ENCODE data around the gene BGLAP.

BGLAP gene

DNA sequence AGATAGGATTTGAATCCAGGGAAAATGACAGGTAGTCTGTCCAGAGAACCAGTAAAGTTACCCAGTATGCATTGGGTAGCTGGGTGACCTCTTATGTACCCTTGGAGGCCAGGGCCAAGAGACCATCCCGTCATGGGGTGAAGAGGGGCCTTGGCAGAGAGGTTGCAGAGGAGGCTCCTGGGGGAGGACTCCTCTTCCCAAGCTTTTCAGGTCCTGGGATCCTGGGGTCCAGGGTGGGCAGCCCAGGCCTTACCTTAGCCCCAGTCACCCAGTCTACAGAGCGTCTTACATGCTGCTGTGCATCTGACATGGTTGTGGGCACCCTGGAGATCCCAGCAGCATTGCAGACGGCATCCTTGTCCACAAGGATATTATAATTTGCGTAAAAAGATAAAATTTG lies 15.2 kb upstream of the BGLAP start:
- DNase-seq (ENCODE audit: low read depth in 3 of 3): no peak

GRCh38 chr1:156228501-156228900 lies 13.5 kb upstream of the BGLAP start:
- no peak for DNase-seq (ENCODE audit: low read depth in 3 of 3)

DNA sequence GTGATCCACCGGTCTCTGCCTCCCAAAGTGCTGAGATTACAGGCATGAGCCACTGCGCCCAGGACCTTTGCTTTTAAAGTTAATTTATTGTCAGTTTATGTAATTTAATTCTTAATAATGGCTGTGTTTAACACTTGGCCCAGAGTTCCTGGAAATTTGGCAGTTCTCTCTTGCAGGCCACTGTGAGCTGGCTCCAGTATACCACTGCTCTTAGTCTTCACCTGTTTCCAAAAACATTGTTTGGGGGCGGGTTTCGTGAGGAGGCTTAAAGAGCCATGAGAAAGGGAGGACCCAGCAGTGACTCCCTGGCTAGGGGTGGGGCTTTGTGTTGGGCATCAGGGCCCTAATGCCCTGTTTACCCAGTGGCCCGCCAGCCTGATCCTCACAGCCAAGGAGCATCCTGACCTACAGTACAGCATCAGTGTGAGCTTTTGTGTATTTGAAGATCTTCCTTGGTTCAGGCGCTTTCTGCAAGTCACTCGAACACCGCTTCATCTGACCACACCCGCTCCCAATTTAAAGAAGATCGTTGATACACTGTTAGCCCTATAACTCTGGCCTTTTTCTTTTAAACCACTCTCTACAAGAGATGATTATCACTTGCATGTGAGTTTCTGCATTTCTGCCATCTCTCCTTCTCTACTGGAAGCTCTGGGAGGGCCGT lies 12.0 kb upstream of the BGLAP start:
- DNase-seq (ENCODE audit: low read depth in 3 of 3): no peak

DNA sequence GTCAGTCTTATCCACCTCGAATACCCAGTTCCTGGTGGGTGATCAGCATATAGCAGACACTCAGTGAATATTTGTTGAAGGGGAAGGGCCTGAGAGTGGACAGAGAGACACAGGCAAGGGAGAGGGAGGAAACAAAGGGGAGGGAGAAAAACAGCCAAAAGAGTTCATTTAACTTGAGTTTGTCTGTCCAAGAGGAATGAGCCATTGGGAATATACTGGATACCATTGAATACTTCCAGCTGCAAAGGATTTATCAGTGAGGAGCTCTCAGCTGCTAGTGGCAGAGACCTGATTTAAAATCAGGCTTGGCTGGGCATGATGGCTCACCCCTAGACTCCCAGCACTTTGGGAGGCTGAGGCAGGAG lies 11.5 kb upstream of the BGLAP start:
- no peak for DNase-seq (ENCODE audit: low read depth in 3 of 3)

- no peak for DNase-seq (ENCODE audit: low read depth in 3 of 3)
These were observed 9.6 kb upstream of the BGLAP start for GRCh38 chr1:156232201-156232894.

GRCh38 chr1:156233426-156234127 lies 8.4 kb upstream of the BGLAP start:
- DNase-seq (ENCODE audit: low read depth in 3 of 3): no peak

GRCh38 chr1:156236164-156236563 lies 5.8 kb upstream of the BGLAP start:
- DNase-seq (ENCODE audit: low read depth in 3 of 3): no peak

DNA sequence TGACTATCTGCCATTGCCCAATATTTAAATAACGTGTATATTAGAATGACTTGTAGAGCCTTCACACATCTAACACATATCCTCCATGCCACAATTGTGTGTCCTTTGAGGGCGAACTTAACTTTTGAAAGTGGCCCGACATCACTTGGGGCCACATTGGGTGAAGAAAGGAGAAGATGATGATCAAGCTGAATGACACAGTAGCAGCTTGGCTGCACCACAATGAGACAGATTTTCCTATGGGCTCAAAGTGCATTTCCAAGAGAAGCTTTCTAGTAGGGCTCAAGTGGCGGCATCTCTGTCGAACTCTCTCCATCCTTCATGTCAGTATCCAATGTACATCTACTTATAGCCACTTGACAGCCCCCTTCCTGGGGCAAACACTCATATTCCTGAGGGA lies 3.7 kb upstream of the BGLAP start:
- no peak for DNase-seq (ENCODE audit: low read depth in 3 of 3)

DNA sequence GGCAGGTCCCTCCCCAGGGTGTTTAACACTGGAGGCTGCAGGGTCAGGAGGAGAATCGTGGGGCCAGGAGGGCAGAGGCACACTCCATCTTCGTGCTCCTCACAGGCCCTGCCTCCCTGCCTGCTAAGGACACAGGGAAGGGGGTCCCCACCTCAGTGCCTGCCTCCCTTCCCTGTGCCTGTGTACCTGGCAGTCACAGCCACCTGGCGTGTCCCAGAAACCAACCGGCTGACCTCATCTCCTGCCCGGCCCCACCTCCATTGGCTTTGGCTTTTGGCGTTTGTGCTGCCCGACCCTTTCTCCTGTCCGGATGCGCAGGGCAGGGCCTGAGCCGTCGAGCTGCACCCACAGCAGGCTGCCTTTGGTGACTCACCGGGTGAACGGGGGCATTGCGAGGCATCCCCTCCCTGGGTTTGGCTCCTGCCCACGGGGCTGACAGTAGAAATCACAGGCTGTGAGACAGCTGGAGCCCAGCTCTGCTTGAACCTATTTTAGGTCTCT lies 623 bp upstream of the BGLAP start:
- no peak for DNase-seq (ENCODE audit: low read depth in 3 of 3)

DNA sequence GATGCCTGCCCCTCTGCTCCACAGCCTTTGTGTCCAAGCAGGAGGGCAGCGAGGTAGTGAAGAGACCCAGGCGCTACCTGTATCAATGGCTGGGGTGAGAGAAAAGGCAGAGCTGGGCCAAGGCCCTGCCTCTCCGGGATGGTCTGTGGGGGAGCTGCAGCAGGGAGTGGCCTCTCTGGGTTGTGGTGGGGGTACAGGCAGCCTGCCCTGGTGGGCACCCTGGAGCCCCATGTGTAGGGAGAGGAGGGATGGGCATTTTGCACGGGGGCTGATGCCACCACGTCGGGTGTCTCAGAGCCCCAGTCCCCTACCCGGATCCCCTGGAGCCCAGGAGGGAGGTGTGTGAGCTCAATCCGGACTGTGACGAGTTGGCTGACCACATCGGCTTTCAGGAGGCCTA lies 754 bp downstream of the BGLAP start:
- DNase-seq (ENCODE audit: low read depth in 3 of 3): no peak

DNA sequence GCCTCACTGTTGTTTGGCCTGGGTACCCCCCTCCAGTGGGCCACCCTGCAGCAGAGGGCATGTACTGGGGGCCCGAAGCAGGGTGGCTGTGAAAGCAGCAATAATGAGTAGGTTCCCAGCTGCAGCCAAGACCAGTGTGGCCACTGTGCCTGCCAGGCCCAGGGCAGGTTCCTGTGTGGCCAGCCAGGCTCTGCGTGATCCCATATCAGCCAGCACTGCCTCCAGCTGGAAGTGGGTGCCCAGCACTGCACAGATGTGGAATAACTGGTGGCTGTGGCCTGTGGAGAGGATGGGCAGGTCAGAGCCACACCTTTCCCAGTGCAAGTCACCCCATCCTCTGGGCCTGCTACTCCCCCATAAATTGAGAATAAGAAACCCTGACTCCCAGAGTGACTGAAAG lies 2.1 kb downstream of the BGLAP start:
- no peak for DNase-seq (ENCODE audit: low read depth in 3 of 3)

DNA sequence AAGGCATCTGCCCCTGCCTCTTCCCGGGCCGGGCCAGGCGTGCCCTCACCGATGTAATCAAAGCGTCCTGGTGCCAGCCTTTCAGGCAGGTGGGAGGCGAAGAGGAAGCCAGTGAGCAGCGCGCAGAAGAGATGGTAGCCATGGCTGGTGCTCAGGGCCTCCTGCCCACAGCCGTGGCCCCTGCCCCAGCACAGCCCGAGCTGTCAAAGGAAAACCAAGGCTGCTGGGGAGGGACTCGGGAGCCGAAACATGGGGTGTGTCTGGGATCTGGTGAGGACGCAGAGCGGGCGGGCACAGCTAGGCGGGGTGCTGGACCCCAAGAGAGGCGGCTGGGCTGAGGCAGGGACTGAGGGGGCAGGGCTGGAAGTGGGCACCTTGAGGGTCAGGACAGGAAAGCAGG lies 2.7 kb downstream of the BGLAP start:
- DNase-seq (ENCODE audit: low read depth in 3 of 3): no peak

- no peak for DNase-seq (ENCODE audit: low read depth in 3 of 3)
These were observed 3.7 kb downstream of the BGLAP start for GRCh38 chr1:156245451-156246232.

- no peak for DNase-seq (ENCODE audit: low read depth in 3 of 3)
These were observed 4.3 kb downstream of the BGLAP start for GRCh38 chr1:156246241-156246780.

- DNase-seq (ENCODE audit: low read depth in 3 of 3): no peak
These were observed 4.9 kb downstream of the BGLAP start for GRCh38 chr1:156246781-156247459.

- no peak for DNase-seq (ENCODE audit: low read depth in 3 of 3)
These were observed 5.7 kb downstream of the BGLAP start, which contains the start of gene PAQR6 for GRCh38 chr1:156247460-156248322. PAQR6 (minus strand) TSS chr1:156248056; CDS start chr1:156246731, 1,325 bp downstream.

GRCh38 chr1:156248323-156248683 lies 6.3 kb downstream of the BGLAP start:
- no peak for DNase-seq (ENCODE audit: low read depth in 3 of 3)

DNA sequence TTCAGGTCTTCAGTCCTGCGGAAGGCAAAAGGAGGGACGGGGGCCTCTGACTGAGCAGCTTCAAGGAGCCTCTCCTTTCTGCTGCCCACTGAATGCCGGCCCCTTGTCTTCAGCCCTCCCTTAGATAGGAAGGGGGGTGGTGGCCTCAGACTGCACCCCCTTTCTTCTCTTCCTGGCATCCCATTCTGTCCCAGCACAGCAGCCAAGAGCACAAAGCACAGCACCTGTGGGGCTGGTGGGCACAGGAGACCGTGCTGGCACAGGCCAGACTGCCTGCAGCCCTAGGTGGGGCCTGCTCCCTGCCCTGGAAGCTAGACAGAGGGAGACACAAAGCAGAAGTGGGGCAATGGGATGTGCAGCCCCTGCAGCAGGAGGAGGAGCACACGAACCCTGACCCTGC lies 7.6 kb downstream of the BGLAP start:
- DNase-seq (ENCODE audit: low read depth in 3 of 3): no peak

GRCh38 chr1:156251527-156251926 lies 9.5 kb downstream of the BGLAP start:
- DNase-seq (ENCODE audit: low read depth in 3 of 3): no peak

- no peak for DNase-seq (ENCODE audit: low read depth in 3 of 3)
These were observed 11.7 kb downstream of the BGLAP start for GRCh38 chr1:156253634-156254033.

Data from stimulated activated CD4-positive, alpha-beta T cell treated with anti-CD3 and anti-CD28 coated beads, TNF-alpha, amount 100 ng/mL, for 48 hours (primary cell).